Measurements from ENCODE around the gene AFF1.
"Not testable (repeated sequence)": the region's sequence is repeated elsewhere in the genome, so short reads cannot be mapped to it uniquely, and the experiment has no call there.

The AFF1 gene

DNA sequence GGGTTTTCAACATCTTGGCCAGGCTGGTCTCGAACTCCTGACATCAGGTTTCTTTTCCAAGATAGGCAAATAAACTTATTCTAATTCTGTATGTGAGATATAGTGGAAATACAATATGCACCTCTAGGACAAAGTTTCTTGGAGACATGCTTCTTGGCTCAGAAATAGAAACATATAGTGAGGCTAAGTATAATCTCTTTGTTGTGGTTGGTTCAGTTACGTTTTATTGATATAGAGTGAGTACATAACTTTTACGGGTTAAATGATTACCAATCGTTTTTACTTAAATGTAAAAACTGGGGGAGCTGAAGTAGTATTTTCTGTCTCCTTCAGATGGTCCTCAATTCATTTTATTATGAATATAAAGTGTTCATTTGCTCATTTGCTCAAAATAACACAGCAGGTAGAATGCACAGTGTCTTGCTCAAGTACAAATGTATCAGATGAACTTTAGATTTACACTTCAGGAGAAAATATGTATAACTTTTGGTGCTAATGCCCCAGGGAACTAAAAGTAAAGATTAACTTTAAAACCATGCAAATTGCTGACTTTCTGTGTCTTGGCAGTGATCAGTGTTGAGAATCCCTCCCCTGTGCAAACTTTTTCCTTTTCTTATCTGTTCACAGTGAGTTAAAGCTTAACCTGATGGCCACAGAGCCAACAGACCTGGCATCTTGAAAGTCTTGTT lies 77.6 kb downstream of the AFF1 start:
- DNase-seq: no peak

GRCh38 chr4:87012954-87013308 lies 78.1 kb downstream of the AFF1 start:
- not testable (repeated sequence) for DNase-seq

DNA sequence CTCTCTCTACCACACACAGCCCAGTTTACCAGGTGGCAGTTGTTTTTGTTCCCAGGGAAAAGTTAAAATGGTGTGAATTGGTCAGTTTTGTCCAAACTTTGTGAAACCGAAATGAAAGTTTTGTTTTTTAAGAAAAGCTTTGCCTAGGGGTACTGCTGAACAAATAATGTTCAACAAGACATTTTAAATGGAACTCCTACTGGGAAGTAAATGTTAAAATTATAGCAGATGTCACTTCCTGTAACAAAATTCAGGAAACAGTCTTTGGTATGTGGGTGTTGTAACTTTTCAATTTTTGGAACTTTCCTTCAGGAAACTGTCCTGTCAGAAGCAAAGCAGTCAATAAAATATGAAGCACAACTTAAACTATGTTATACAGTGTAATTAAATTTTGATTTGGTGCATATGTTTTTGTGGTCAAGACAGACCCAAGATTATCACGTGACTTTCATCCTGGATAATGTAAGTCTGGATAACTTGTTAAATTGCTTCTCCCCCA lies 79.5 kb downstream of the AFF1 start:
- no peak for DNase-seq

DNA sequence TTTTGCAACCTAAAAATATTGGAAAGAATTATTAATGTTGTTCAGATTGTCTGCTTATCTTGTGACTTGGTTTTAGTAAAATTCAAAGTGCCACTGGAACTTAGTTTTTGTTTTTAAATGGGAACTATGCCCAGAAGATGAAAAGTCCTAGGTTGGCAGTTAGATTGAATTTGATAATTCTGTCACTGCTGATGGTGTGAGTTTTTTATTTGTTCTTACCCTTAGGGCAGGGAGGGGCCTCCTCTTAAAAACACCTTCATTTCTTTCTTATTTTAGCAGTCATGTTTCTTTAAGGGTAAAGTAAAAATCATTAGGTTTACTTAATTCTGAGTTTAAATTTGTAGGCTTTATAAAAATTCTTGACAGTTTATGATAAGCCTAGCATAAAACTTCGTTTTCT lies 80.6 kb downstream of the AFF1 start:
- no peak for DNase-seq

- no peak for DNase-seq
Observed at GRCh38 chr4:87017580-87018342, 83.0 kb downstream of the AFF1 start.

DNA sequence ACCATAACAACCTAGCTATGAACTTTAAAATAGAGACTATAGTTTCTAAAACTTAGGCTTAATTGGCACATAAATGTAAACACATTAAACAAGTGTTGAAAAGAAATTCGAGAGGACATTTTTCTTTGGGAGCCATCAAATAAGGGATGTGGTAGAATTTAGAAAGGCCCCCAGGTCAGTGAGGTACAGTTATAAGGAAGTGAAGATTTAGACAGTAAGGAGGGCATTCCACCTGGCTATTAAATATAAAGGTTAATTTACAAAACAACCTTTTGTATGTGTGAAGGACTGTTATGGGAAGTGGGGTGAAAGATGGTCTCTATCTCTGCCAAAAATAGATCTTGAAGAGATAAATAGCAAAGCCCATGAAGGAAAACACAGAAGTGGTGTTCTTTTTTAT lies 83.9 kb downstream of the AFF1 start:
- DNase-seq: no peak

- no peak for DNase-seq
Observed at GRCh38 chr4:87019246-87019791, 84.5 kb downstream of the AFF1 start.

DNA sequence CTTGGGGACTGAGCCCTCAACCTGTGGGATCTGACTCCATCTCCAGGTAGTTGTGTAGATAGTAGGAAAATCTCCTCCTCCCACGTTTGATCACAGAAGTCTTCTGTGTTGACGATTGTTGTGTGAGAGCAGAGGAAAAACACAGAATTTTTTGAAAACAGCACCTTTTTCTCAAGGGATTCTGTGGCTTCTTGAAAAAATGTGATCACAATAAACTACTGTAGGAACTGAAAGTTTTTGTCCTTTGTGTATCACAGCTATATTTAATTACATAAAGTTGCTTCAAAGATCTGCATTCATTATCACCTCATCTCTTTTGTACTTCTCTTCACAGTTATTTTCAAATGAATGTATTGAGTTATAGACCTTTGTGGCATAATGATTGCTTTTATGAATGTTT lies 85.1 kb downstream of the AFF1 start:
- no peak for DNase-seq

- no peak for DNase-seq
Observed at GRCh38 chr4:87024201-87024600, 89.4 kb downstream of the AFF1 start.

DNA sequence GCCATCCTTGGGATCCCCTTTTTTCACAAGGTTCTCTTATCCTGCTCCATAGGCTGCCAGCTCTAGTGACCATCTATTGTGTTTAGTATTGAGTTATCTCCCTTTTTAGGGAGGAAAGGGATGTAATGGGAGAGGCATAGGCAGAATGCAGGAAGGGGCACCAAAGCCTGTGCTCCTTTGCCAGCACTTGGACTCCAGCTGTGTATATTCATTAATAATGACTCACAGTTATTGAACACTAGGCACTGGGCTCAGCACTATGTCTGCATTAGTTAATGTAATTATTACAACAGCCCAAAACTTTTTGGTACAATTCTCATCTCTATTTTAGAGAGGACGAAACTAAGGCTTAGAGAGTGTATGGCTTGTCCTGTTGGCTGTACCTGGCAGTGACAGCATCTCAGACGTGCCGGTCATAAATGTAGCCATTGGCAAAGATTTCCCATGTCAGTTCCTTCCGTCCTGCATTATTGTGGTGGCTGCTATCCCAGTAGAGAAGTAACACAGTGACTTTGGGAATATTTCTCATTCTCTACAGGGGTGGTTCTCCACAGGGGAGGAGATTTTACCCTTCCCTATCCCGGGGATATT lies 90.3 kb downstream of the AFF1 start:
- DNase-seq: no peak

DNA sequence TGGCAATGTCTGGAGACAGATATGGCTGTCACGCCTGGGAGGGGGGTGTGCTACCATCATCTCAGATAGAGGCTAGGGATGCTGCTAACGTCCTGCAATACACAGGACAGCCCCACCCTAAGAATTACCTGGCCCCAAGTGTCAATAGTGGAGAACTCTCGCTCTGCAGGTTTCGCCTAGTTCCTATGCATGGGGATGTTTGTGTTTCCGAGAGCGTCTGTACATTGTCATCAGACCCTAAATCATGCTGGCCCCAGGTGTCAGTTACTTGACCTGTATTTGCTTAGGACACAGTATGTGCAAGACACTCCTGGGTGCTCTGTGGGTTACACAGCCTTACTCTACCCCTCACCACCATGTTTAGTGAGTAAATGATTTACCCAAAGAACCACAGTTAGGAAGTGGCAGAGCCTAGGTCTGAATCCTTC lies 90.8 kb downstream of the AFF1 start:
- no peak for DNase-seq

DNA sequence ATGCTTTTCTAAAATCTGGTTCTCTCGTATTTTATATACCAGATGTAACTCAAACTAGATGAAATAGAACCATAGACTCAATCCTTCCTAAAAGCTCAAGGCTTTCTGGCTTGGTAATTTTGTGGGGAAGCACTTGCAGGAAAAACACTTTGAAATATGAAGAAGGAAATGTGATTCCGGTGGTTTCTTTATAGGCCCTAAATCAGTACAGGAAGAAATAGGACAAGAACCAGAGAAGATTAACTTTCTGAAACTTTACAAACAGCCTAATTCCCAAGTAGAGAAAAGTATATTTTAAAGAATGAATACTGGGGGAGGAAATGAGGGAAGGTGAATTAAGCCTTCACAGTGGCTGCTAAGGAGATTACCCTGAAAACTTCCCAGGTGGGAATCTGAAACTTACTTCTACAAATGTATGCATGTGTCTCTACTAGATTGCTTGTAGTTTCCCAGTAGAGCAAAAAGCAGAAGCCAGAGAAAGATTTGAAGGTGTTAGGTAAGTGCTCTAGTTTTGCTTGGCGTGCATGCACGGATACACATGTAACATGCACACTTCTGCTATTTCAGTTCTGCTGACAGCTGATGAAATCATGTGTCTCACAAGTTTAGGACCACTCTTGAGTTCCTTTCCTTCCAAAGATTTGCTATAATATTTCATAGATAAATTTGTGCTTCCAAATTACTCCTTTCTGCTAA lies 92.1 kb downstream of the AFF1 start:
- no peak for DNase-seq

GRCh38 chr4:87029356-87029755 lies 94.5 kb downstream of the AFF1 start:
- no peak for DNase-seq

DNA sequence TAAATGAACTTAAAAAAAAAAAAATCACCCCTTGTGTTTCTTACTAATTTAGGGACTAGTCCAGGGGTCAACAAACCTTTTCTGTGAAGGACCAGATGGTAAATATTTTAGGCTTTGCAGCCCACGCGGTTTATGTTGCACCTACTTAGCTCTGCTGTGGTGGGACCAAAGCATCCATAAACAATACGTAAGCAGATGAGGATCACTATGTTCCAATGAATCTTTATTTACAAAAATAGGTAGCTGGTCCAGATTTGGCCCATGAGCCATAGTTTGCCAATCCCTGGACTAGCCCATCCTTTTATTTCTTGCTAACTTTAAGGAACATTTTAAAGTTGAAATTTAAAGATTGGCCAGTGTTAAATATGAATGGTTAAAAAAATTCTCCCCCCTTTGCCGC lies 95.3 kb downstream of the AFF1 start:
- DNase-seq: no peak

DNA sequence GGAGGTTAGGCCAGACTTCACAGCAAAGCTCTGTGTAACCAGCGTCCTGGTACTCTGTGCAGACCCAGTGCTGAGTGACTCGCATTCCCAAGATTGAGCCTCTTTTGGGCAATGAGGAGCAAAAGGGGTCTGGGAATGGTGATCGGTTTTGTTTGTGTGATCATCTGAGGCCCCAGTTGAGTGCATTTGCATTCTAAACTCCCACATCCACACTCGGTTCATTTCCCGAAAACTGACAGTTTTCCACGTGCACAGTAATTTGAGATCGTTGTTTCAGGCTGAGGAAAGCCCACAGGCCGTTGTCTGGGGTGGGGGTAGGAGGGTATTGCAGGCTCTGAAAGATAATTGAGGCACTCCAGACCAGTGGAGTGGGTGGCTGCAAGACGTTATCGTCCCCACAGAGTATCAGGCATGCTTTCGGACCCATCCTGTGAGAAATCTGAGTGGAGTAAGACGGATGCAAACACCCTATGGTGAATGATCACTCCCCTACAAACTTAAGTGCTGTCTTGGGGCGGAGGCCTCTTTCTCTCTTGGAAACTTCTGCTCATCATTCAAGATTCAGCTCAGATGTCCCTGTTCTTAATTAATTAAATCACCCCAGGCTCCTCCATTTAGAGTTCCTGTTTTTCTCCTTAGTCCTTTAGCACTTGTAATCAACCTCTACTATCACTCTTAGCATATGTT lies 96.1 kb downstream of the AFF1 start:
- peak; percentile 69 for DNase-seq

GRCh38 chr4:87031920-87032319 lies 97.1 kb downstream of the AFF1 start:
- no peak for DNase-seq

DNA sequence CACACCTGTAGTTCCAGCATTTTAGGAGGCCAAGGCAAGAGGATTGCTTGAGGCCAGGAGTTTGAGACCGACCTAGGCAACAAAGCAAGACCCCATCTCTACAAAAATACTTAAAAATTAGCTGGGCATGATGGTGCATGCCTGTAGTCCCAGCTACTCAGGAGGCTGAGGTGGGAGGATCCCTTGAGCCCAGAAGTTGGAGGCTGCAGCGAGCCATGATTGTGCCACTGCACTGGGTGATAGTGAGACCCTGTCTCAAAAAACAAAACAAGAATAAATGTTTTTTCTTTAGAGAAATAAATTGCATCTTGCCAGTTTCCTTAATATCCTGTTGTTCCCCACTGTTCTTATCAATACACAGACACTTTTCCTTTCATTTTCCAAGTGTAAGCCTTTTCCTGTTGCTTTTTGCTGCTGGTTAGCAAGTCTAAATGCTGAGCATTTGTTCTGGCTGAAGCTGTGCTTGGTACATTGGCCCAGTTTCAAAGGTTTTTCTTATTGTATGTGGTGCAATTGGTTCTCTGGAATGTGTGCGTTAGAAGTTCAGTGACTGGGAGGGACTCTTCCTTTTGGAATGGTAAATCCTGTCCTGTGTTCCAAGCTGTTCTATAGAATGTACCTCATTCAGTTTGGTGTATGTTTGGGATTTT lies 98.2 kb downstream of the AFF1 start:
- no peak for DNase-seq

GRCh38 chr4:87033902-87034301 lies 99.1 kb downstream of the AFF1 start:
- DNase-seq: no peak

GRCh38 chr4:87034527-87034926 lies 99.7 kb downstream of the AFF1 start:
- no peak for DNase-seq

DNA sequence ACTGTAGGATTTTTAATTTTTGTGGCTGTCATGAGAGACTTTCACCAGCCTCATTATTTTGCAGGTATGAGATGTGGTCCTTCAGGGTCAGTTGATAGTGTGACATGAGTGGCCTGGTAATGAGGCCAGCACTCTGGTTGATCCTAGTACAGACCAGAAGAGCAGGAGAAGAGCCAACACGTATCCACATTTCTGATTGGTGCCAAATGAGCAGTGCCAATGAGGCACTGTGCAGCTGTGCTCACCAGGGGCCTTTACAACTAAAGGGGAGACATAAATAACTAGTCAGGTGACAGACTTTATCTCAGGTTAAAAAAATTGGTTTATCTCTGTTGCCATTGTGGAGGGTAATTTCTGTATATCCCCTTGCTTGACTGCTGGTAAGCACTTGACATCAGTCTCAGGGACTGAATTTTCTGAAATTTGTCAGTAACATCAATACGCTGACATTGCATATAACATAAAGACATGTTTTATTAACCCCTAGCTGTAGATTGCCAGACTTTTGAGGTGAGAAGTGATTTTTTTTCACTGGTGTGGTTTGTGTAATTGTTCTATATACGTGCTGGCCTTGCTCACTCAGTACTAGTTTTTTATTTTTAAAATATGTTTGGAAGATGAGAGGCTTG lies 101.2 kb downstream of the AFF1 start:
- no peak for DNase-seq

GRCh38 chr4:87036713-87037112 lies 101.9 kb downstream of the AFF1 start:
- no peak for DNase-seq

DNA sequence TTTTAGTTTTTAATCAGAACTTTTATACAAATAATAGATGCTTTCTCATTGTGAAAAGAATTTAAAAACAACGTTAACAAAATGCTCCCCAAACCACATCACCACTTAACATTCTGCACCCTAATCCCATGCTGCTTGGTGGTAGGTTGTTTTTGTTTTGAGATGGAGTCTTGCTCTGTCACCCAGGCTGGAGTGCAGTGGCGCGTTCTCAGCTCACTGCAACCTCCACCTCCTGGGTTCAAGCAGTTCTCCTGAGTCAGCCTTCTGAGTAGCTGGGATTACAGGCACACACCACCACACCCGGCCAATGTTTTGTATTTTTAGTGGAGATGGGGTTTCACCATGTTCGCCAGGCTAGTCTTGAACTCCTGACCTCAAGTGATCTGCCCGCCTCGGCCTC lies 102.4 kb downstream of the AFF1 start:
- DNase-seq: not testable (repeated sequence)

Measured in right forelimb (tissue), 1 donor.